ENCODE results near the gene GLCCI1. TPM values are rescaled to one million over a fixed set of nuclear protein-coding genes. Genes with fewer than 3 reads are reported as not detected.
"Not testable (repeated sequence)": the region's sequence is repeated elsewhere in the genome, so short reads cannot be mapped to it uniquely, and the experiment has no call there.

The GLCCI1 gene
- total RNA-seq, 6 experiments from 2014 or later: 2.4 to 11.1 (median 5.0) TPM

DNA sequence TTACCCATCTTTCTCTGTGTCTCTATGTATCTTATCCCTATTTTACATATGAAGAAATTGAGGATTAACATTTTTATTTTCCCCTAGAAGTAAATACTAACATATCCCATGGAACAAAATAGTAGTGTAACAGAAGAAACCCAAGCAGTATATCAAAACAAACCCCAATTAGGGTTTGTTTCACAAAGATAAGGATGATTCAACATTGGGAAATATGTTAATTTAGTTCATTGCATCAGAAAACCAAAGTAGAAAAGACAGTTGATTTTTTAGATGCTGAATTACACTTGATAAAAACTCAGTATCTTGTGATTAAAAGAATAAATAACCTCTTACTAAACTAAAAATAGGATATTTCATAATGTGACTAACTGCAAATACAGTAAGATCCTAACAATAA is 87.8 kb downstream of the GLCCI1 start:
- DNase-seq (no peak), ATAC-seq (no peak)
- Histone ChIP-seq H3K4me3 (no peak overlapping the region), H3K36me3 (no peaks in the 10 kb centered on the region), H3K27ac (no peak overlapping the region), H3K27me3 (no peaks in the 10 kb centered on the region), H3K9me3 (no peaks in the 10 kb centered on the region), H3K4me1 (no peaks in the 10 kb centered on the region)
- intact Hi-C loops (cut with DNase I): no loop called here
- TF ChIP-seq POLR2A (IDR thresholded peaks at IDR 0.05) (no peak), CTCF (IDR thresholded peaks at IDR 0.05) (no peak)

GRCh38 chr7:8057566-8057965 is 89.0 kb downstream of the GLCCI1 start:
- DNase-seq (no peak), ATAC-seq (no peak)
- intact Hi-C loops (cut with DNase I): no loop called here
- TF ChIP-seq POLR2A (IDR thresholded peaks at IDR 0.05): no peak
- TF ChIP-seq CTCF (IDR thresholded peaks at IDR 0.05): no peak
- Histone ChIP-seq H3K27me3 (no peaks in the 10 kb centered on the region), H3K36me3 (no peaks in the 10 kb centered on the region), H3K4me1 (no peaks in the 10 kb centered on the region), H3K4me3 (no peak overlapping the region), H3K27ac (no peak overlapping the region), H3K9me3 (no peaks in the 10 kb centered on the region)
- WGBS (ENCODE audit: insufficient coverage, low coverage, low lambda C conversion rate, missing lambda C conversion rate): 100% methylated on average over 1 of the region's 1 CpG

- no peak overlapping the region for H3K4me3 ChIP-seq
- no peaks in the 10 kb centered on the region for H3K4me1 ChIP-seq
- DNase-seq (no peak), ATAC-seq (no peak)
- no peak overlapping the region for H3K27ac ChIP-seq
- no peaks in the 10 kb centered on the region for H3K9me3 ChIP-seq
- TF ChIP-seq CTCF (IDR thresholded peaks at IDR 0.05): no peak
- TF ChIP-seq POLR2A (IDR thresholded peaks at IDR 0.05): no peak
- H3K36me3 ChIP-seq: no peaks in the 10 kb centered on the region
- no peaks in the 10 kb centered on the region for H3K27me3 ChIP-seq
- intact Hi-C loops (cut with DNase I): no loop called here
These were observed 89.7 kb downstream of the GLCCI1 start for GRCh38 chr7:8058322-8058721.

DNA sequence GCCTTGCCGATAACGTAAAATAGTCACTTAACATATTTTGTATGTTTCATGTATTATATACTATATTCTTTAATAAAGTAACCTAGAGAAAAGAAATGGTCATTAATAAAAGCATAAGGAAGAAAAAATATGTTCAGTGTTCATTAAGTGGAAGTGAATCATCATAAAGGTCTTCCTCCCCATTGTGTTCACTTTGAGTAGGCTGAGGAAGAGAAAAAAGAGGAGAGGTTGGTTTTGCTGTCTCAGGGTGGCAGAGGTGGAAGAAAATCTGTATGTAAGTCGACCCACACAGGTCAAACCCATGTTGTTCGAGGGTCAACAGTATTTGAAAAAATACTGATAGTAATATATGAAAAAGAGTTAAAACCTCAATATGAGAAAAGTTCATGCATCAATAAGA is 90.3 kb downstream of the GLCCI1 start:
- Histone ChIP-seq H3K4me1 (no peaks in the 10 kb centered on the region), H3K27me3 (no peaks in the 10 kb centered on the region), H3K36me3 (no peaks in the 10 kb centered on the region), H3K4me3 (no peak overlapping the region), H3K27ac (no peak overlapping the region), H3K9me3 (no peaks in the 10 kb centered on the region)
- intact Hi-C loops (cut with DNase I): no loop called here
- 91% methylated on average over 4 of the region's 4 CpGs for WGBS (ENCODE audit: insufficient coverage, low coverage, low lambda C conversion rate, missing lambda C conversion rate)
- DNase-seq (no peak), ATAC-seq (no peak)
- no peak for TF ChIP-seq POLR2A (IDR thresholded peaks at IDR 0.05)
- no peak for TF ChIP-seq CTCF (IDR thresholded peaks at IDR 0.05)

- Histone ChIP-seq H3K9me3 (no peaks in the 10 kb centered on the region), H3K4me1 (no peaks in the 10 kb centered on the region)
- WGBS (ENCODE audit: insufficient coverage, low coverage, low lambda C conversion rate, missing lambda C conversion rate): 89% methylated on average over 3 of the region's 3 CpGs
These were observed 91.6 kb downstream of the GLCCI1 start for GRCh38 chr7:8060241-8060640.

GRCh38 chr7:8063300-8063699 is 94.7 kb downstream of the GLCCI1 start:
- intact Hi-C loops (cut with DNase I); H3K27me3 ChIP-seq; H3K9me3 ChIP-seq; H3K4me3 ChIP-seq; H3K27ac ChIP-seq; H3K36me3 ChIP-seq; H3K4me1 ChIP-seq; ATAC-seq; DNase-seq: not testable (repeated sequence)
- 75% methylated on average over 4 of the region's 5 CpGs for WGBS (ENCODE audit: insufficient coverage, low coverage, low lambda C conversion rate, missing lambda C conversion rate)

More at GRCh38 chr7:8060241-8060640, 91.6 kb downstream of the GLCCI1 start:
- TF ChIP-seq CTCF (IDR thresholded peaks at IDR 0.05) (no peak), POLR2A (IDR thresholded peaks at IDR 0.05) (no peak)
- no peak overlapping the region for H3K4me3 ChIP-seq
- ATAC-seq (no peak), DNase-seq (no peak)
- no peaks in the 10 kb centered on the region for H3K27me3 ChIP-seq
- H3K36me3 ChIP-seq: no peaks in the 10 kb centered on the region
- H3K27ac ChIP-seq: no peak overlapping the region
- intact Hi-C loops (cut with DNase I): no loop called here

Measured in right lobe of liver (tissue), 6 donors.